GM12872 (cell line): ENCODE results near the gene CD19.

Source experiments
- CTCF ChIP-seq: IDR thresholded peaks from 3 replicates; pipeline ENCODE4 v1.5.1; 2011; ENCODE audit warnings: low read depth, mild to moderate bottlenecking, low read length, moderate library complexity; ENCODE audit not compliant: insufficient read depth

Gene CD19

DNA sequence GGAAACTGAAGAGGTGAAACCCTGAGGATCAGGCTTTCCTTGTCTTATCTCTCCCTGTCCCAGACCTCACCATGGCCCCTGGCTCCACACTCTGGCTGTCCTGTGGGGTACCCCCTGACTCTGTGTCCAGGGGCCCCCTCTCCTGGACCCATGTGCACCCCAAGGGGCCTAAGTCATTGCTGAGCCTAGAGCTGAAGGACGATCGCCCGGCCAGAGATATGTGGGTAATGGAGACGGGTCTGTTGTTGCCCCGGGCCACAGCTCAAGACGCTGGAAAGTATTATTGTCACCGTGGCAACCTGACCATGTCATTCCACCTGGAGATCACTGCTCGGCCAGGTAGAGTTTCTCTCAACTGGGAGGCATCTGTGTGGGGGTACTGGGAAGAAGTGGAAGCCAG lies 1.4 kb downstream of the CD19 start:
- TF ChIP-seq CTCF, result no peak

DNA sequence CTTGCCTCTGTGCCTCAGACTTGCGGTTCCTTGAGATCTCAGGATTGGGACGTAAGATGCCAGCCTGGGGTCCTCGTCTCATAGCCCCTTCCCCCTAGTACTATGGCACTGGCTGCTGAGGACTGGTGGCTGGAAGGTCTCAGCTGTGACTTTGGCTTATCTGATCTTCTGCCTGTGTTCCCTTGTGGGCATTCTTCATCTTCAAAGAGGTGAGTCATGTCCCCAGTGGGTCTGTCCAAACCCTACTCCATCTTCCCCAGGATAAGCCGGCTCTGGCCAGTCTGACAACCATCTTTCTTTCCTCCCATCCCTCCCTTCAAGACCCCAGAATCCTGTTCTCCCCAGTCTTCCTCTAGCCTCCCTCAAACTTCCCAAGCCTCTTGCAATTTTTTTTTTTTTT lies 3.6 kb downstream of the CD19 start:
- TF ChIP-seq CTCF, result no peak

- TF ChIP-seq CTCF, result no peak
Measured at GRCh38 chr16:28935924-28936783, 4.4 kb downstream of the CD19 start.

- no peak for TF ChIP-seq CTCF
Measured at GRCh38 chr16:28936784-28937155, 5.0 kb downstream of the CD19 start.

- no peak for TF ChIP-seq CTCF
Measured at GRCh38 chr16:28937222-28937876, 5.6 kb downstream of the CD19 start.

DNA sequence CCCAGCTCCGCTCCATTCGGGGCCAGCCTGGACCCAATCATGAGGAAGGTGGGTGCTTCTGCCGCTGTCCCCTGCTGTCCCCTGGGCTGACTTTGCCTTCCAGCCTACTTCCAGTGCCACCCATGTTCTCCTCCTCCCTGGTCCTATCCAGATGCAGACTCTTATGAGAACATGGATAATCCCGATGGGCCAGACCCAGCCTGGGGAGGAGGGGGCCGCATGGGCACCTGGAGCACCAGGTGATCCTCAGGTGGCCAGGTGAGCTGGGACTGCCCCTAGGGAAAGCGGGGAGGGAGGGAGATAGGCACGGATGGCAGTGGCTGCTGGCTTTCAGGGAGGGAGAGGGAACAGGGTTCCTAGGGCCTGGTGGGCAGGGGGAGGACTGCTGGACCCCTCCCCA lies 7.0 kb downstream of the CD19 start:
- no peak for TF ChIP-seq CTCF

GRCh38 chr16:28943281-28943680 lies 11.5 kb downstream of the CD19 start:
- TF ChIP-seq CTCF, result no peak
